HG03064 (cell line): ENCODE measurements around the gene SCYGR8.

Experiments used
- ATAC-seq: cut with Tn5 transposase; IDR thresholded peaks from one replicate; pipeline ENCODE4 v1.9.1; 2021; ENCODE audit warnings: low read depth; ENCODE audit not compliant: unreplicated experiment

SCYGR8 gene

DNA sequence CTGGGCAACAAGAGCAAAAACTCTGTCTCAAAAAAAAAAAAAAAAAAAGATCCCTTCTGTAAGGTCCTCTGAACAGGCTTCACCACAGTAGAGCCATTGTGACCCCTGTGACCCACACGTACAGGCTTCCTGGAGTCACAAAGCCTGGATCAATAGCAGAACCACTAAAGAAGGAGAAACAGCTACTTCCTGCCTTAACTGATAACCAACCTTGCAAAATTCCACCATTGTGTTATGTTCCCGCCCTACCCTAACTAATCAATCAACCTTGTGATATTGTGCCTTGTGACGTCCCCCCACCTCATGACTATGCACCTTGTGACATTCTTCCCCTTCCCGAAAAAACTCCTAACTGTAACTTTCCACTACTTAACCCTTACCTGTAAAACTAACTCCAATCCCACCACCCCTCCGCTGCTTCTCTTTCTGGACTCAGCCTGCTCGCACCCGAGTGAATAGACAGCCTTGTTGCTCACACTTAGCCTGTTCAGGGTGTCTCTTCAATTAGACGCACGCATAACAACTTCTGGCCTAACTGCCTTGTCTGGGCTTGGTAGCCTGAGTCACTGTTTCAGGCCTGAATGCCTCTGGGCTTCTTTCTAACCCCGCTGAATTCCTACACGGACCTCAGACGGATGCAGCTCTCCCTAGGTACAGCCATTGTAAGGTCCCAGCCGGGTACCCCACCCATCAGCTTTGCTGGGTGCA is 13.9 kb downstream of the SCYGR8 start:
- ATAC-seq = no peak

DNA sequence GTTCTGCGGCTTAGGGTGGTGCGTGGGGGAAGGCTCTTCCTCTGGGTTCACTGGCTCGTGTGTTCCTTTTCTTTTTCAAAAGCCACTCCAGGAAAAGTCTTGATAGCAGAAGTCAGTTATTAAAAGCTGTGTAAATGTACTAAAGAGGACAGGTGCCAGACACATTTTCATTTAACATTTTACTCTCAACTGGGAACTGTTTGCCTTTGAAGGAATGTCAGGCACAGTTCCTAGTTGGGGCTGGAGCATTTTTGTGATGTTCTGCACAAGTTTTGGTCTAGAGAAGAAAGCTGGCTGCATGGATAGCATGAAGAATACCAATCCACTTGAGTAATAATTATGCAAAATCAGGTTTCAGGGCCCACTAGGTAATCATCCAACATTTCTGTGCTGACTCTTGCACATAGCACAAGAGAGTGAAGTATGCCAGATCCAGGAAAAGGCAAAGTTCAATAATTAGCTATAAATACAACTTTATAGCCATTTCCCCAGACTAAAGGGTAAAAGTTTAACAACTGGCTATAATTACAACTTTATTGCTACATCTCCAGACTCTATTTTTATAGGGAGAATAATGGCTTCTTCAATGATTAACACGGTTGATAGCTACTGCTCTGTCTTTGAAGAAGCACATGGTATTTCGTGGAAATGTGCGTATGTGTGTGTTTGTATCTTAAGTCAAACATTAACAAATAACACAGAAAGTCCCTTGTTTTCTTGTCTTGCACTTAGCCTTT is 16.2 kb downstream of the SCYGR8 start:
- no peak for ATAC-seq

DNA sequence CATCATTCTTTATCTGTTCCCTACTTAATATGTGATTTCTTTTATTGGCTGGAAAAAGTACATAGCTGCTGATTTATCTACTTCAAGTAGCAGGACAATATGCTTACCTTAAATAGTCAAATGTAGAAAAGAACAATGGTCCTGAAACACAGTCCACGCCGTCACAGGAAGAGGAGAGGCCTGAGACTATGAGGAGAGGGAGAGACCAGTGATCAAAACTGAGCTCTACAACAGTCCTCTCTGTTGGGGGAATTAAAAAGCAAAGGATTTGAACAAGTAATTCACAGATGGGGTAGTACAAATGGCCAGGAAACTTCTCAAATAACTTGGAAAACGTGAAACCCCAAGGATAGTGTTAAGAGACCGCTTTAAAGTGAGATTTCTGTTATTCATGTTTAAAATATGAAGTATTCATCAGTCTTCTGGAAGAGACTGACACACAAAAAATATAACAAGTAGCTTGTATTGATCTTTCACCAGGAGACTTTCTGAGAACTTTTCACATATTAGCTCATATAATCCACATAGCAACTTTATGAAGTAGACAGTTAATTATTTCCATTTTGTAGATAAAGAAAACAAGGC is 20.2 kb downstream of the SCYGR8 start:
- ATAC-seq = no peak

DNA sequence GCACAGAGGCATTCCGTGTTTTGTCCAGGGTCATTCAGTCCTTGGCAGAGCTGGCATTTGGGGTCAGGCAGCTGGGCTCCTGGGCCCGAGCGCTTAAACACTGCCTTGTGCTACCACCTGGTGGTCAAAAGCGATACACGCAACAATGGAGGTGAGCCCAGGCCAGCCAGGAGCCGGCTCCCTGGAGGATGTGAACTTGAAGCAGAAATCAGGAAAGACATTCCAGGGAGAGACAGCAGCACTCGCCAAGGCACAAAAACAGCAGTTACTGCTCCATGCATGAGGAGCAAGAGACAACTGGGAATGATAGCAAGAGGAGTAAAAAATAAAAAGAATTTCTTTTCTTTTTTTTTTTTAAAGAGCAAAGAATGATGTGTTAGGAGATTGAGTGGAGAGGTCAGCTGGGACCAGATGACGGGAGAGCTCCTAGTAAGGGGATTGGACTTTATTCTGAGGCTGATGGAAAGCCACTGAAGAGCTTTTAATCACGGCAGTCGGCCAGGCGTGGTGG is 20.7 kb downstream of the SCYGR8 start:
- ATAC-seq = peak; percentile 98

DNA sequence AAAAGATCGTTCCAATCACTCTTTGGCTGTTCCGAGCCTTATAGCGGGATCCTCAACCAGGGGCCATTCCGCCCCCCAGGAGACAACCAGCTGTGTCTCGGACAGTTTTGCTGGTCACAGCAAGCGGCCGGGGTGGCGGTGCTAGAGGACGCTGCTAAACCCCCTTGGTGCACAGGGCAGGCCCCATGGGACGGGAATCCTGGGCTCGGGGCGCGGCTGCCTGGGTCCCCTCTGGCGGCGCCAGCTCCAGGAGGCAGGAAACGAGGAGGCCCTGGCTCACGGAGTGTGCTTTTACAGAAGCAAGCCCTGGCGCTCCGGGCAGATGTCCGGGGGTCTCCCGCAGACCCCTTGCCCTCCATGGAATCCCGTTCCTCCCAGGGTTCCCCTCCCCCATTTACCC is 22.1 kb downstream of the SCYGR8 start:
- ATAC-seq = no peak

DNA sequence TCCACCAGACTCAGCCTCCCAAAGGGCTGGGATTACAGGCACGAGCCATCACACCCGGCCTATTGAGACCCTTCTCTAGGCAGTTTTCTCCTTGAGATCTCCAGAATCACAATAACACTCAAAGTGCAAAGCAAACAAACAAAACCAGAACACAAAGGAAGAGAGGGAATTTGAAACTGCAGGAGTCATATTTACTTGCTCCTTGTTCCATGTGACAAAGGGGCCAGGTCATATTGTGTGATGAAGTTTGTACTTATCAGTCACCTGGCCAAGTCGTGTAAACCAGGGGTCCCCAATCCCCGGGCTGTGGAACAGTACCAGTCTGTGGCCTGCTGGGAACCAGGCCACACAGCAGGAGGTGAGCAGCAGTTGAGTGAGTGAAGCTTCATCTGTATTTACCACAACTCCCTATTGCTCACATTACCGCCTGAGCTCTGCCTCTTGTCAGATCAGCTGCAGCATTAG is 26.5 kb downstream of the SCYGR8 start:
- ATAC-seq = no peak

DNA sequence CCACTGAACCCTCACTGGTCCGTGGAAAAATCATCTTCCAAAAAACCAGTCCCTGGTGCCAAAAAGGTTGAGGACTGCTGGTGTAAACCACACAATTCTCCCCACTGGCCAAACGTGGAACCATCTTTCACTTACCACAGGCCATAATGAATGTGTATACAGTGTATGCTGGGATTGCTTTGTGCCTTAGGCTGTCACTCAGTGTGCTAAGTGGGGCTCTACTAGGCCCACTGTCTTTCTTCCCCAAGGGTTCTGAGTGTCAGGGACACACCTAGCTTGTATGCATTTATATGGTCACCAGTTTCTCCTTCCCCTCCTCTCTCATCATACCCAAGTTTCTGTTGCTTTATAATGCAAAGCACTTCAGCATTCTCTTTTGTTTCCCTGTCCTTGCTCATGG is 27.2 kb downstream of the SCYGR8 start:
- no peak for ATAC-seq

DNA sequence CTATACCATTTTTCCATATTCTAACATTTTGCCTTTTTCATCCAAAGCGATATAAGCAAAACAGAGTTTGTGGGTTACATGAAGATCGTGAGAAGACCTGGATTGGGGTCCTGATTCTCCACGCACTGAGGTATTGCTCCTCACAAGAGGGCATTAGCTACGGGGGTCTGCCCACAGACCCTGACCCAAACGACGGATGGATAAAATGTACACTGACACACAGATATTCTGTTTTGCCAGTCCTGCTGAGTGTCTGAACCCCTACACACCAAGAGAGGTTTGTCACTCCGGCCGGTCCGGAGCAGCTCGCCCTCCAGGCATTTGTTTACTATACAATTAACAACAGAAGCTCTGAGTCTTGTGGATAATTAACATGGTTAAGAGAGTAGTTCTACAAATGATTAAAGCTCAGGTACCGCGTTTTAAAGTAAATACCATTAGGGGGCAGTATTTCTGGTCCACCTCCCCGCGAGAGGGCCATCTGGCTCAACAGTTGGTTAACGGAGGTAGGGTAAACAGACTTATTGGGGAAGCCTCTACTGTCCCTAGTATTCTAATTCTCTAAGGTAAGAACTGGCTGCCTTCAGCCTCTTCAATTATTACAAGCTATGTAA is 28.4 kb downstream of the SCYGR8 start:
- ATAC-seq = no peak

DNA sequence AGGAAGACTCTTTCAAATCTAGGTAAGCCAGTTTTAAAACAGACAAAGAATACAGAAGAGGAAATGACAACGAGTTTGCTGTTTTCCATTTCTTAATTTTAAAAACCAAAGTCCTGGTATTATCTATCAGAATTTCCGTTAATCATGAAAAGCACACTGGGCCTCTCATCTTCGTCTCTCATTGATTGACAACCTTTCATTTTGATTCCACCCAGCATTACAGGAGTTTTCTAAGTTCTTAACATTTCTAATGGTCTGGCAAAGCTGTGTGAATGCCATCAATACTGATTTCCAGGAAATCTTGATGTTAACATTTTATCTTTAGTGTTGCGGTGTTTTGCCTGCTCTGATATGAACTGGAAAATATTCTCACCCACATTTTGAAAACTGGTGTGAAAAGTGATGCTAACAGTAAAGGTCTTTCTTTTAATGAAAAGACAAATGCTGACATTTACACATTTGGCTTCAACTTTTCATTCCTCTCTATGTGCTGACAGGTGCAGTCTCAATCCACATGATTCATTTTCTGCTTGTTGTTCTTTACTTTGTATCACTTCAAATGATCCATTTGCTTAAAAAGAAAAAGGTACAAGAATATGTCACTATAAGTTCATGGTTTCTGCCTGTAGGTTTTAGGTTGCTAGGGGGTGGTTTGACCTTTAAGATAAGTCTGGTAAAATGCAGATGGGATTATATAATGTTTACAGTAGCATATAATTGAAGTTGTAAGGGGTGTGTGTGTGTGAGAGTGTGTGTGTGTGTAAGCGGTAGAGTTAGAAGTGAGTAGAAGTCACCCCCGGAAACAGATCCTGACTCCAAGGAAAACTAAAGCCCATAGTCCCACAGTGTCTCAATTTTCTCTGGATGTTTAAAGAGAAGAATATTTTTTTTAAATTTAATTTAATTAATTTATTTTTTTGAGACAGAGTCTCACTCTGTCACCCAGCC is 29.5 kb downstream of the SCYGR8 start:
- ATAC-seq = no peak

DNA sequence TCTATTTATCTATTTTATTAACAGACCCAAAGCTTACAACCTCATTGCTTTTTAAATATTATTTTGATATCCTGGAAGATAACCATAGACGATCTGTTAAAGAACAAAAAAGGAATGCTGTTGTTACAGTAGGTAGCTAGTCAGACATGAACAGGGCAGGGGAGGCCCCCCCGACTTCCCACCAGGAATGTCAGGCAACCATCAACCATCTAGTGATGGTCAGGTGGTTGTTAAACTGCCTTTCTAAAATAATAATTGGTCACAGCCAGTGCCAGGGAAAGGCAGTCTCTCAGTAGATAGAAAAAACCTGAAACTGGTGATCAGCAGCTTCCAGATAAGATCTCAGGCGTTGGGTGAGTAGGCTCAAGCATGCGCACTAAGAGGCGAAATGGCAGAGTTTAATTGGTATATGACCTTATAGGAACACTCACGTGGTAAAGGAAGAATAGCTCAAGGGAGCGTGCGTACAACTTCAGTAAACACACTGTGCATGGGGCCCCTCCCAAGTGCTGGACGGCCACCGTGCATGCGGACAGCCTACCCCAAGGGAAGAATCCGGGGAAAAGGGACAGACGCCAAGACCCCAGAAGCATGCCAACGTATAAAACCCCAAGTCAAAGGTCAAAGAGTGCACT is 35.4 kb downstream of the SCYGR8 start:
- no peak for ATAC-seq

DNA sequence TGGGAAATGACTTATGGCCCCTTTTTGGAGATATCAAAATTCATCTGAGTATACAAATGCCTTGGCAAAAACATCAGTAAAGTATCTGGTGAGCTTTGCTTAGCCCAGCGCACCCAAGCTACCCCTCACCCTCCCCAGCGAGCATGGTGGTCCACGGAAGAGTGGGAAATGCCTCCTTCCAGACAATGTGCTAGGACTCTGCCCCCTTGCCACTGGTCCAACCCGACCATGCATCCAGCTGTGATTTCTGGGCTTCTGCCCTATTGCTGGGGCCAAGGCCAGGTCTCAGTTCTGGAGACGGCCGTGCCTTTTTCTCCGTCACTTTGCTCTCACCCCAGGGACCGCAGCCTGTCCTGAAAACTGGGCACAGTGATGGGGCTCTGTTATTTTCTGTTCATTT is 36.1 kb downstream of the SCYGR8 start:
- ATAC-seq = no peak

DNA sequence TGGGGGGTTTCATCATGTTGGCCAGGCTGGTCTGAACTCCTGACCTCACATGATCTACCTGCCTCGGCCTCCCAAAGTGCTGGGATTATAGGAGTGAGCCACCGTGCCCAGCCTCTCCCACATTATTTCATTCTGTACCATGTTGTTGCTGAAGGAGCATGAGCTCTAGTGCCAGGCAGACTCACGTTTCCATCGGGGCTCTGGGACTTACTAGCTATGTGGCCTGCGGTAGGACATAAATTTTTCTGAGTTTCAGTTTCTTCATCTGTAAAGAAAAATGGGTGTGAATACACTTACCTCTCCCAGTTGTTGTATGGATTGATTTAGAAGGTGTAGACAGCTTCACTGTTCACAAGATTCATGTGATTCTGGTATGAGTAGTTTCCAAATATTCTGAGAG is 37.1 kb downstream of the SCYGR8 start:
- ATAC-seq = peak; percentile 33

DNA sequence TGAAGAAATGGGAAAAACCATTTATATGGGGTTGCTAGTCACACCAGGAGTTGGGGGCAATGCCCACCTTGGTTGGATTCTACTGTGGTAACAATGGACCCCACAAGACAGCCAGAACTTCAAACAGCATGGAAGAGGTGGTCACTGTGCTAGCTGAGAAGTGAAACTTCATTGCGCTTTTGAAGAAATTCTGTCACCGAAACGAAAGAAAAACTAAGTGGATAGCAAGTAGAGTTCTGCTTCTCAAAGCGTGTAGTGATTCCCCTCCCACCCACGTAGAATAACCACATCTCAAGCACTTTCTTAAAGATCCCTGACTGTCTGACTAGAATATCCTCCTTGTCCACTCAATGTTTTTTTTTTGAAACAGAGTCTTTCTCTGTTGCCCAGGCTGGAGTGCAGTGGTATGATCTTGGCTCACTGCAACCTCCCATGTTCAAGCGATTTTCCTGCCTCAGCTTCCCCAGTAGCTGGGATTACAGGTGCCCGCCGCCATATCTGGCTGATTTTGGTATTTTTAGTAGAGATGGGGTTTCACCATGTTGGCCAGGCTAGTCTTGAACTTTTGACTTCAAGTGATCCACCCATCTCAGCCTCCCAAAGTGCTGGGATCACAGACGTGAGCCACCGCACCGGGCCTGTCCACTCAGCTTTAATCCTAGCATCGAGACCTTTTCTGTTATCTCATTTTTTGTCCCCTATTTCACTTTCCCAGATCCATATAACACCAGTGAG is 37.9 kb downstream of the SCYGR8 start:
- ATAC-seq = peak; percentile 97

DNA sequence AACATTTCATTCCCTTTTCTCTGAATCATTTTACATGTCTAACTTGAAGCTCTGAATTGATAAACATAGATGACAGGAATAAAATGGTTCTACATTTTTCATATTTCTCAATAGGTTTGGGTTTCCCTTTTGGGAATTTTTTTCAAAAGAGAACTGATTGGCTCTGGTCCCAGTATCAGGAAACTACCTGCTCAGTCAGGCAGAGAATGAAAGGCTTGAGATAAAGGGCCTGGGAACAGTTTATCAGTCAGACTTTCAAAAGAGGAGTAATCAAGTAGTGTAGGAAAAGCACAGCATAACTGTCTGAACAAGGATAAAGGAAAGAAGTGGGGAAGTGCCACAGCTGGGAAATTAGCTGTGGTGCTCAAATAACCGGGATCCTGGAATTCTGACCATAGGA is 39.6 kb downstream of the SCYGR8 start:
- no peak for ATAC-seq

DNA sequence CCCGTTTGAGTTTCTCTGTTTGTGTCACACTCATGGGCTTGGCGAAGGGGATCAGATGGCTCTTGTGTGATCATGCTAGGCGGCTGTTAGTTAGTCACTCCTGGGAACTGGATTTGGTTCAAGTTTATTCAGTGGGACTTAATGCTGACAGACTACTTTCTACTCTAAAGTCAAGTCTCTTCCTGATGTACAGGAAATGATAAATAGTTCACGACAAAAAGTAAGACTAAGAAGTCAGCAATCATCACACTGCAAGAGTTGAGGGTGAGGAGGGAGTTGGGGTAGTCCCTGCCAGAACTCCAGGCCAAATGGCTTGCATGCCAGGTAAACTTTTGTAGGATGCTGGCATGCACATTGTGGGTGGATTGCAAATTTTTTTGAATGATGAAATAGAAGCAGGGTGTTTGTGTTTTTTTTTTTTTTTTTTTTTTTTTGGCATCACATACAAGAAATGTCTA is 42.9 kb downstream of the SCYGR8 start:
- no peak for ATAC-seq

DNA sequence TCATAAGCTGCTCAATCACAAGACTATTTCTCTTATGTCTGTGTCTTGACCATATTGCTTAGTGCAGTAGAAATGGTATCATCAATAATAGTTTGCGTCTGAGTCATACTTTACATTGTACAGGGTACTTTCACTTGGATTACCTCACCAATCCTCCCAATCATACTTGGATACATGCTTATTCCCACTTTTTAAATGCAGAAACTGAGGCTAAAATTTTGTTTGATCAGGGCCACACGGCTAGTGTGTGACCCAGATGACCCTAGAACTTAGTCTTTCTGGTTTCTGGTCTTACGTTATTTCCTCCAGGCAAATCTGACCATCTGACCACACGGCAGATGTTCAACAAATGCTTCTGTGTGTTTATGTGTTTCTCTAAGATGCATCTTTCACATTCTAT is 44.1 kb downstream of the SCYGR8 start:
- ATAC-seq = no peak

DNA sequence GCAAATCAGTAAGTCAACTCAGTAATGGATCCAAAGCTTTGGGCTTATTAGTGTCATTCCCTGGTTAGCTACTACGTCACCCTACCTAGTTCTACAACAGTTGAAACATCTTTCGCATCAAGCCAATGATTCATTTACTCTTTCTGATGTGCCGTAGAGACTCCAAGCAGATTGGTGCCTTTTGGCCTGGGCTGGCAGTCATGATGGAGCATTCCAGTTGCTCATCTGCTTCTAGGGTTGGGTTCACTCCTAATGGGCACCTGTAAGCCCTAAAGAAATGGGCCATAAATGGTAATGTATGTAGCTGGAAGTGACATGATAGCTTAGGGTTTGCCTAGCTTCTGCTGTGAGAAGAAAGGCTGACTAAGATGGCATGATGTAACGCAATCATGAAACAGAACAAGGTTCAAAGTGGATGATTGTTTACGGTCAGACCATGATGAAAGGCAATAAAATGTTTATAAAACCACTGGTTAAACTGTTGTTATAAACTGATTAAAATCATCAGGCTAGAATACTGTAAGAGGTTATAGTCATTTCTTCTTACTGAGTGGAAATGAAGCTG is 47.5 kb downstream of the SCYGR8 start:
- ATAC-seq = no peak
